ENCODE data around the gene IQCH. TPM values are rescaled to one million over a fixed set of nuclear protein-coding genes. Genes with fewer than 3 reads are reported as not detected.

Gene IQCH
- total RNA-seq, 4 donors from 2014 or later, result 1.1 to 1.6 (median 1.3) TPM; not detected in 1

GRCh38 chr15:67296684-67297083, 42.1 kb downstream of the IQCH start:
- DNase-seq (ENCODE audit: low spot score) (no peak), ATAC-seq (ENCODE audit: low FRiP score) (no peak)
- TF ChIP-seq CTCF (IDR thresholded peaks at IDR 0.05), result no peak

DNA sequence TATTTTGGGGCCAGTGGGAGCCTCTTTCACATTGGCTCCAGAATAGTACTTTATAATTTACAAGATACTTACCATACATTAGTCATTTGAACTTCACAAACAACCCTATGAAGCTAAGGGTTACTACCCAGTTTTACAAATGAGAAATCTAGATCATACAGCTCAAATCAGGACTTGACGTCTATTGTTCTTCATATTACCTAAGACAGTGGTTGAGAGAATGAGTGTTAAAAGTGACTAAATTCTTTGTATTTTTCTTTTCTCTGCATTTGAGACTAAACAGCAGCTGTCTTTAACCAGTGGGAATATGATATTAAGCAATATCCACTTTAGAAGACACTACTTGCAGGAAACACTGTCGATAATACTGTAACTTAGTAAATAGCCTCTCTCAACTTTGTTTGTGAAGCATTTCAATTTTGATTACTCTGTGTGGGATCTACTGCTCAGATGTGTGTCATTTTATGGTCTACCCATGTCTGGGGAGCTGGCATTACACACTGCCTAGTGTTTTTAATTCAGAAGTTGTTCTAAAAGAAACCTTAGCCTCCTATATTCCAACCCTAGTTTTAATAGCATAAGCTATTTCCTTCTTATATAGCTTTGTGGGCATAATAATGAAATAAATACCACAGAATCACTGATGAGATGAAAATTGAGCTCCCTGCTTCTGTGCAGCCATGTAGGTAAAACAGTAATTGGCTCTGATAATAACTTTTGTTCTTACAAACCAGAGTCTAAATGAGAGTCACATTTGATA, 45.9 kb downstream of the IQCH start:
- DNase-seq (ENCODE audit: low spot score) (no peak), ATAC-seq (ENCODE audit: low FRiP score) (no peak)
- no peak for TF ChIP-seq CTCF (IDR thresholded peaks at IDR 0.05)

GRCh38 chr15:67303490-67304363, 49.1 kb downstream of the IQCH start:
- no peak for TF ChIP-seq CTCF (IDR thresholded peaks at IDR 0.05)
- DNase-seq (ENCODE audit: low spot score) (no peak), ATAC-seq (ENCODE audit: low FRiP score) (no peak)

GRCh38 chr15:67304778-67305177, 50.2 kb downstream of the IQCH start:
- ATAC-seq (ENCODE audit: low FRiP score) (no peak), DNase-seq (ENCODE audit: low spot score) (no peak)
- TF ChIP-seq CTCF (IDR thresholded peaks at IDR 0.05), result no peak

DNA sequence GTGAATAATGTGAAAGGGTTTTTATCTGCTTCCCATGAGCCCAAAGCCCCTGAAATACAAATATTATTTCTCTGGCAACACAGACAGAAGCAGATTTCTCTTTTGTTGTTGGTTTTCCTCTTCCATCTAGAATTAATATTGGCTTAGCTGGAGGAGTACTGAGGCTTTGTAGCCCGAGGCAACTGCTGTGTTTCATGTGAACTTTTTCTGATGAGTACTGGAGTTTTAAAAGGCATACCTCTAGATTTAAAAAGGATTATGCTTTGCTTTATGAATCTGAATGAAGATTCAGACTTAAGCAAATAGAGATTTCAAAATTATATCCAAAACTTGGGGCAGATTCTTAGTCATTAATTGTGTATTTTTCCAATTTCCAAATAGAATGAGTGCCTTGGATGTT, 50.9 kb downstream of the IQCH start:
- no peak for ATAC-seq (ENCODE audit: low FRiP score)
- no peak for TF ChIP-seq CTCF (IDR thresholded peaks at IDR 0.05)
- DNase-seq (ENCODE audit: low spot score), result no peak

DNA sequence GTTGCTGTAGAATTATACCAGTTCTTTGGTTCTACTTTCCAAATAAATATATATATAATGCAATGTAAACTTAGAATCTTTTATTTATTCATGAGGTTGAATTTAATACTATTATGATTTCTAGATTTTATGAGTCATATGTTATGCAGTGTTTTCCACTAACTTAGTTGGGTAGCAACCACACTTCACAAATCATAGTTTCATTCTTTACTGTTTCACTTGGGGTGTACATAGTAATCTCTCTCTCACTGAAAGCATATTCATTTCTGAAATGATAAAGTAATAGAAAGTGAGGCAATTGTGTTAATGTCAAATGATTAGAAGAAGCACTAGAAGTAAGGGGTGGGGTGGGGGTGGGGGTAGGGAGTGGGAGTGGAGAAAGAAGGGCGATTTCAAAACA, 52.6 kb downstream of the IQCH start:
- TF ChIP-seq CTCF (IDR thresholded peaks at IDR 0.05), result no peak
- peak; percentile 41 for ATAC-seq (ENCODE audit: low FRiP score)
- no peak for DNase-seq (ENCODE audit: low spot score)

All from omental fat pad (tissue), 4 donors.